GM11168 (cell line): Measurements from ENCODE around the gene SLCO6A1.

Experiments
- in situ Hi-C: fragments of 300-500 bp; cut with MboI; formaldehyde crosslinking; loops from one replicate; pipeline ENCODE4 v1.12.0; 2022; ENCODE audit warnings: low sequenced_read_pairs; ENCODE audit not compliant: unreplicated experiment

The SLCO6A1 gene

DNA sequence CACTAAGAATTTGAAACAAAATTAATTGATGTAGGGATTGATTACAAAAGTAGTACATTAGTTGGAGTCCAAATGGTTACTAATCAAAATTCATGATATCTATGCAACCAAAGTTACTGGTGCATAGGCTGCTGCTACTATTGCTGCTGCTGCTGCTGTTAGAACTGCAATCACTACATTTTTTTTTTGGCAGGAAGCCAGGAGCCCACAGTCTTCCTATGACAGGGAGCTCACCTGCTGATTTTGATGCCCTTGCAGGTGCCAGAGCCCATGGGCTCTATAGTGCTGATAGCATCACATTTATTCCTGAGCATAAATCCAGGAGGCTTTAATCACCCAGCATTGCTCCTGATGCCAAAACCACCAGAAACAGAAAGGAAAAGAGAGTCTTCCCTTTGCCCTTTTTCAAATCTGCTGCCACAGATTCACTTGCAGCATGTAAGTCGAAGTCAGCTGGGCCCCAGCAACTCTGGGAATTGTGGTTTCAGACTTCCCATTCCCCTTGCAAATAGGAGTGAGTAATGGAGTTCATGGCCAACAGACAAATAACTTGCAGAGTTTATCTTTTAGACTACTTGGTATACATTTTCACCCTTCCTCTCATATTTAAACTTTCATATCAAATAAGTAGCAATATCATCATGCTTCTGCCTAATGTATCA, 17.6 kb downstream of the SLCO6A1 start:
- in situ Hi-C loops: no loop called here

DNA sequence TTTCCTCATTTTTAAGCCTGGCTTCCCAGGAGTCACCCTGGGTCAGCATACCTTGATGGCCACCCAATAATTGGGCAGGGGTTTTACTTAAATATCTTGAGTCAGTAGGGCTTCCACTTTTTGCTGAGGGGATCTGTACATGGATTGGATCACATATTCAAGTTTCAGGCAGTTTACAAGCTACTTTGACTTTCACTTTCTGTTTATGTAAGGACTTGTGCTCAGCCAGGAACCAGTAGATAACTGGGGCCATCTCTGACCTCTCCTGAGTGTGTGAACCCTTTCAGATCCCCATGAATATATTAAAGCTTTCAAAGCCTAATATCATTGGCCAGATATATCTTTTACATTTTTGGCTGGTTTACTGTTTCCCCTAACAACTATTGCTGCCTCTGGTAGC, 45.1 kb downstream of the SLCO6A1 start:
- in situ Hi-C loops: no loop called here

DNA sequence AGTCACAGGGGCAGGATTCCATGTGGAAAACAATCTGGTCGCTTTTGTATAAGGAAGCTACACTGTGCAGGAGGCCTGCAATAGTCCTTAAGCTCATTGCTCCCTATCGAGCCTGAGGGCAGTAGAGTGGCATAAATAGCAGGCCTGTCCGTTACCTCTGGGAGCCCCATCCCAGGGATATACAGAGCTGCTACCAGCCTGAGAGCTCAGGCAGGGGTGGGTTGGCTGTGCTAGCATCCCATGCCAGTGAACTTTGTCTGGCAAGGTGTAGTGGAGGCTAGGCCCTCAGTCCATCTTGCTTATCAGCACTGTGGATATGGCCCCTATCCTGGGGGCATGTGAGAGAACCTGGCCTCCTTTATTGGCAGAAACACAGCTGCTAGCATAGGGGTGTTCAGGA, 47.7 kb downstream of the SLCO6A1 start:
- in situ Hi-C loops: no loop called here

DNA sequence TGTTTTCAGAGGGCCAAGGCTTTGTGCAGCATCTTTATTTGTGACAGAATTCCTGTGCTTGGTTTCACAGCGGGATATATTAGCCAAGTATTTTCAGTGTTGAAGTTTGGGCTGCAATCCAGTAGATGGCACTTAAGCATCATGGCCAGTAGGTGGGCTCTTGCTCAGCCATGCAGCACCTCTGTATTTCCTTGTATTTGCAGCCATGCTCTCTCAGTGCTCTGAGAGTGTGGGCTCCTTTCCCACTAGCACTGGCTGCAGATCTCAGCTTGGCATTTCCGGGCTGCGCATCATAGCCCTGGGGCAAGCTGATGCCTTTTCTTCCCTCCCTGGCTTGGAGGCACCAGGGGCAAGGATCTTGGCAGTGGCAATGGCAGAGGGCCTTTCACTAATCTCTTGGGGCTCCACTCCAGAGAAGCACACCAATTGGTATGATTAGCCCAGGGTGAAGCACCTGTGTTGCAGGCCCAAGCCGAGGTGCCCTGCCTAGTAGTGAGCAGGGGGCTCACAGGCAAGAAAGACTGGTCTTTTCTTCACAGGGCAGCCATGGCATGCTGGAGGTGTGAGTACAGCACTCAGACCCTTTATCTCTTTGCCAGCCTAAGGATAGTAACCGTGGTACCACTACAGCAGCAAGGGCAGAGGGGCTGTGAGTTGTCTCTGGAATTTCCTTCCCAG, 48.3 kb downstream of the SLCO6A1 start:
- in situ Hi-C loops: no loop called here

DNA sequence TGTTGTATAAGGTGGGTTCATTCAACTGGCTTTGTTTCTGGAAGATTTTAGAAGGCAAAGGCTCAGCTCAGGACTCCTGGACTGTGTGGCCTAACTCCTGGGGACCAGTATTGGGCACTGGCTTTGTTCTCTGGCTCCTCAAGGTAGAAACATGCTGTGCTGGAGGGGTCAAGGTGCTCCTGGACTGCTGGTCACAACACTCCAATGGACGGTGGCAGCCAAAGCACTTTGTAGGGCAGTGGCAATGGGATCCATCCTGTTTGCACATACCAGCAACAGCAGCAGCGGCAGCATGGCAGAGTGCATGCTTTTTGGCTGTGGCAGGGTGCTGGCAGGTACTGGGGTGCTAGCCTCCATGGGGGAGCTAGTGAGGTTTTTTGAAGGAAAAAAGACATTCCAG, 65.3 kb downstream of the SLCO6A1 start:
- in situ Hi-C loops: no loop called here

DNA sequence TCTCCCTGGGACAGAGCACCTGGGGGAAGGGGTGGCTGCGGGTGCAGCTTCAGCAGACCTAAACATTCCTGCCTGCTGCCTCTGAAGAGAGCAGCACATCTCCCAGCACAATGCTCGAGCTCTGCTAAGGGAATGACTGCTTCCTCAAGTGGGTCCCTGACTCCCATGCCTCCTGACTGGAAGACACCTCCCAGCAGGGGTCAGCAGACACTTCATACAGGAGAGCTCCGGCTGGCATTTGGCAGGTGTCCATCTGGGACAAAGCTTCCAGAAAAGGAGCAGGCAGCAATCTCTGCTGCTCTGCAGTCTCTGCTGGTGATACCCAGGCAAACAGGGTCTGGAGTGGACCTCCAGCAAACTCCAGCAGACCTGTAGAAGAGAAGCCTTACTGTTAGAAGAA, 77.2 kb downstream of the SLCO6A1 start:
- in situ Hi-C loops: no loop called here

DNA sequence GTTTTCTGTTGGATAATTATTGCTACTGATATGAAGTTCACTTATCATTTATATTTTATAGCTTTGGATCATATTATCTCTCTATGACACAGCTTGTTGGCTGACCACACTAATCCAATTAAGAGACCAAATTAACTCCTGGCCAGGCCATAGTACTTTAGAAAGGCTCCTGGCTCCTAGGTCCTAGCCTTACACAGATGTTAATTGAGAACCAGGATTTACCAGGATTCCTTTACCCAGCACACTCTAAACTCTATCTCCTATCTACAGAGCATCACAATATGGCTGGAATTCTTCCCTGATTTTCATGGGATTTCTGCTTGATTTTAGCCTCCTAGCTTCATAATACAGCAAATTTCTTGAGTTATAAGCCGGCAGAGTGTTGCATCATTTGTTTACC, 80.3 kb downstream of the SLCO6A1 start:
- in situ Hi-C loops: no loop called here

DNA sequence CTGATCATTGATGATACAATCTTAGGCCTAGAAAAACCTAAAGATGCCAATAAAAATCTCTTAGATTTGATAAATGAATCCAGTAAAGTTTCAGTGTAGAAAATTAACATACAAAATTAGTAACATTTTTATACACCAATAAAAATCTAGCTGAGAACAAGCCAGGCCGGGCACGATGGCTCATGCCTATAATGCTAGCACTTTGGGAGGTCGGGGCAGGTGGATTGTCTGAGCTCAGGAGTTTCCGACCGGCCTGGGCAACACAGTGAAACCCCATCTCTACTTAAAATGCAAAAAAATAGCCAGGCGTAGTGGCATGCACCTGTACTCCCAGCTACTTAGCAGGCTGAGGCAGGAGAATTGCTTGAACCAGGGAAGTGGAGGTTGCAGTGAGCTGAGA, 84.4 kb downstream of the SLCO6A1 start:
- in situ Hi-C loops: no loop called here

DNA sequence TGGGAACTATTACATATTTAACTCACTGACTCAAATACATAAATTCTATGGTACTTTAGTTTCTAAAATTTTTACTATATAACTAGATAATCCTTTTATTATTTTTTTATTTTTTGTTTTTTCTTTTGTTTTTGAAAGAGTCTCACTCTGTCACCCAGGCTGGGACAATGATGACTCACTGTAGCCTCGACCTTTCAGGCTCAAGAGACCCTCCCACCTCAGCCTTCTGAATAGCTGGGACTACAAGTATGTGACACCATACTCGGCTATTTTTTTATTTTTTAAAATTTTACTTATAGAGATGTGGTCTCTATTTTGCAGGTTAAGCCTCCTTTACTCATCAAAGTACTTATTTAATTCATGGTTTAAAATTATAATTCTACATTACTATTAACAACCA, 110.6 kb downstream of the SLCO6A1 start:
- in situ Hi-C loops: no loop called here

DNA sequence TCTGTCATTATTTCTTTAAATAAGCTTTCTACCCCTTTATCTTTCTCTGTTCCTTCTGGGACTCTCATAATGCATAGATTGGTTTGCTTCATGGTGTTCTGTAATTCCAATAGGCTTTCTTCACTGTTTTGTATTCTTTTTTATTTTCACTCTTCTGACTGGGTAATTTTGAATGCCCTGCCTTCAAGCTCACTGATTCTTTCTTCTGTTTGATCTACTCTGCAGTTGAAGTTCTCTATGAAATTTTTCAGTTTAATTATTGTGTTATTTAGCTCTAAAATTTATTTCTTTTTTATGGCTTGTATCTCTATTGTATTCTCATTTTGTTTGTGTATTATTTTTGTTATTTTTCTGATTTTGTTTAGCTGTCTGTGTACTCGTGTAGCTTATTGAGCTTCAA, 113.4 kb downstream of the SLCO6A1 start:
- in situ Hi-C loops: no loop called here

DNA sequence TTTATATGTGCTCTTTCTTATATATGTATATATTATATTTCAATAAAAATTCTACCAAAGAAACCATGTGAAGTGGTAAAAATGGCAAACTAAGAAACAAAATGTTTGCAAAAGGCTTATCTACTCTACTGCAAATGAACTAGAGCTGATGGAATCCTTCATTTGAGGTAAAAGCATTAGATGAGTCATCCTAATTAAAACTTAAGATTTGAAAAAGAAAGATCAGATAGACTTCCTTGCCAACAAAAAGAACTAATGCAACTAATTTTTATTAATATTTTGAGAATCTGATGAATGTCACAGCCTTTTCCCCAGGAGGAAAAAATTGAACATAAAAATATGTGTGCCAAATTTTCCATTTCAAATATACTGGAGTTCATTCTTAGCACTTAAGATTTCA, 118.6 kb downstream of the SLCO6A1 start:
- in situ Hi-C loops: no loop called here

DNA sequence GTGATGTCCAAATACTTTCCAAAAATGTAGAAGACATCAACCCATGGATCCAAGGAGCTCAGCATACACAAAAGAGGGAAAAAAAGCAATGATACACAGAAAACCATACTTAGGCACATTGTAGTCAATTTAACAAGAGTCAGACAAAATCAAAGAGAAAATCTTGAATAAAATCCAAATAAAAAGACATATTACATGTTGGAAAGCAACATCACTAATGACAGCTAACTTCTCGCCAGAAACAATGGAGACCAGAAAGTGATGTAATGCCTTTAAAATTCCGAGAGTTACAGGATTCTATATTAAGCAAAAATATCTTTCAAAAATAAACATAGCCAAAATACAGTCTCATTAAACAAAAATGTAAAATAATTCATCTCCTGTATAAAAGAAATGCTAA, 122.9 kb downstream of the SLCO6A1 start:
- in situ Hi-C loops: no loop called here

DNA sequence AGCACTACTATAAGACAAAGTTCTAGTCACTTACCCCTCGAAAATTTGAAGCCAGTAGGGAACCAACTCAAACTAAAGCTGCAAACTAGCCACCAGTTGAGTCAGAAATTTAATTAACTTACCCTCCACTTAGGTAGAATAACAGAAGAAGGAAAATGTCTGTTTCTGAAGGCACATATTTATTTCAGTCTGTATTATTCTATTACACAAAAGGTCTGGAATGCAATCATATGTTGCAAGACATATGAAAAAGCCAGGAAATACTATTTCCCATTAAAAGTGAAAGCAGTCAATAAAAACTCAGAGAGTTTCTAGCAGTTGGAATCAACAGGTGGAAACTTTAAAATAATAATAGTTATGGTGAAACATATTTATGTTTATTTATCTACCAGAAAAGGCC, 123.5 kb downstream of the SLCO6A1 start:
- in situ Hi-C loops: no loop called here

DNA sequence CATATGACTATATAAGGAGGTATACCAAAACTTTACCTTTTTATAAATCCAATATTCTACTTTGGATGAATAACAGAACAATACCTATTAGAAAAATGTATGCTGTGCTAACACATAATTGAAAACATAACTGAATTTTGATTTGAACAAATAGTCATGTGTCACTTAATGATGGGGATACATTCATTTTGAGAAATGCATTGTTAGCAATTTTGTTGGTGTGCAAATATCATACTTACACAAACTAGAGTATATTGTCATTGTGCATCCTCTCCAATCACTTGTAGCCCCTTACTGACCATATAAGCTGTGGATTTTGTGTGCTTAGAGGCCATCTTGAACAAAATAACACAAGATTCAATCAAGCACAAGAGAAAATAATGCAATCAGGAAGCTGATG, 130.4 kb downstream of the SLCO6A1 start:
- in situ Hi-C loops: no loop called here

DNA sequence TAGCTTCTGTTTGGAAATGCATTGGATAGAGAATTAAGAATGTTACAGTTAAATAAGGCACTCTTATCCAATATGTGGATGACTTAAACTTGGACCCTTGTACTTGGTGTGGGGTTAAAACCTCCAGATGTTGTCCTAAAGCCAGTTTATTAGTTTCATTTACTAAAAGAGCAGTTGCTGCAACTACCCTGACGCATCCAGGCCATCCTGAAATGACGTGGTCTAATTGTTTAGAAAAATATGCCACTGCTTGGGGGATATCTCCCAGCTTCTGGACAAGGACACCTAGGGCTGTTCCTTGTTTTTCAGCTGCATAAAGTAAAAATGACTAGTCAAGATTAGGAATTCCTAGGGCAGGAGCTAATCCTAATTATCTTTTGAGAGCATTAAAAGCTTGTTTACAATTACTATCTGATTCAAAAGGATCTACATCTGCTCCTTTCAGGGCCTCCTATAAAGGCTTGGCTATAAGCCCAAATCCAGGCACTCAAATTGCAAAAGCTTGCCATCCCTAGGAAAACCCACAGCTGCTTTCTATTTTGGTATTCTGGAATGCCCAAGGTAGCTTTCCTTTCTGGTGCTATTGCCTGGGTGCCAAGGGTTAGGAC, 157.0 kb downstream of the SLCO6A1 start:
- in situ Hi-C loops: no loop called here

DNA sequence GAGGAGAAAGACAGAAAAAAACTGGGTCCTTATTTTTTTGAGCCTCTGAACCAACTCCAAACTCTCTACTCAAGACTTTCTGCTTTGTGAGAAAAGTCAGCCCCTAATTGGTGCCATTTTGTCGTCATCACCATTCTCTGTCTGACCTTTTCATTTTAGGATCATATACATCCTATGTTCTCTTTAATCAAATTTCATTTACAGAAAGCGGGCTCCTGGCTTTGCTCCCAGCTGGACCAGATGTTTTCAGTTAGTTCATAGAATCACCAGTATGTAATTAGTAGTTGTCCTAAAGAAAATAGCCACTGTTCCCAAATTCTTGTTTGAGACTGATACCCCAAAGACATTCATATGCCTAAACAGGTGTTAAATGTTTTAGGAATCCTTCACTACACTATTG, 174.1 kb downstream of the SLCO6A1 start:
- in situ Hi-C loops: no loop called here
